DOHH2 (cell line): Measurements from ENCODE around the gene NAALADL2.

ENCODE experiments used
- H3F3A ChIP-seq: fragments of 200-600 bp; sonication (generic), shearing (Covaris generic); 2 replicates; pipeline ENCODE4 v1.6.0; 2016; ENCODE audit warnings: antibody characterized with exemption, mild to moderate bottlenecking; ENCODE audit not compliant: control insufficient read depth, insufficient read depth
- H3K27ac ChIP-seq: fragments of 200-600 bp; sonication (generic); 2 replicates; pipeline ENCODE4 v1.5.1; 2014; ENCODE audit warnings: low read depth, mild to moderate bottlenecking, low read length, moderate library complexity
- H3K27me3 ChIP-seq: fragments of 200-600 bp; sonication (generic); 2 replicates; pipeline ENCODE4 v1.6.1; 2014; ENCODE audit warnings: mild to moderate bottlenecking, low read length, mixed read lengths; ENCODE audit not compliant: control insufficient read depth
- H3K36me3 ChIP-seq: fragments of 200-600 bp; sonication (generic); 2 replicates; pipeline ENCODE4 v1.6.1; 2014; ENCODE audit warnings: mild to moderate bottlenecking, low read length, moderate library complexity, mixed read lengths; ENCODE audit not compliant: control insufficient read depth
- H3K4me1 ChIP-seq: fragments of 200-600 bp; sonication (generic); 2 replicates; pipeline ENCODE4 v1.6.1; 2014; ENCODE audit warnings: mild to moderate bottlenecking, low read length, mixed read lengths; ENCODE audit not compliant: control insufficient read depth
- H3K4me2 ChIP-seq: fragments of 200-600 bp; sonication (generic); 2 replicates; pipeline ENCODE4 v1.6.0; 2014; ENCODE audit warnings: mild to moderate bottlenecking, low read length, moderate library complexity
- H3K4me3 ChIP-seq: fragments of 200-600 bp; sonication (generic); 2 replicates; pipeline ENCODE4 v1.5.1; 2014; ENCODE audit warnings: mild to moderate bottlenecking, low read length, mixed read lengths
- H3K79me2 ChIP-seq: fragments of 200-600 bp; sonication (generic); 2 replicates; pipeline ENCODE4 v1.6.1; 2014; ENCODE audit warnings: mild to moderate bottlenecking, low read length, mixed read lengths; ENCODE audit not compliant: control insufficient read depth
- H3K9me2 ChIP-seq: fragments of 200-600 bp; sonication (generic); replicated peaks from 2 replicates; pipeline ENCODE4 v1.6.1; 2014; ENCODE audit warnings: mild to moderate bottlenecking, low read length, mixed read lengths; ENCODE audit not compliant: control insufficient read depth
- H3K9me3 ChIP-seq: fragments of 200-600 bp; sonication (generic); 2 replicates; pipeline ENCODE4 v1.6.1; 2014; ENCODE audit warnings: antibody characterized with exemption, low read length, mixed read lengths; ENCODE audit not compliant: control insufficient read depth, insufficient read depth
- H4K20me1 ChIP-seq: fragments of 200-600 bp; sonication (generic); 2 replicates; pipeline ENCODE4 v1.6.0; 2014; ENCODE audit warnings: low read depth, mild to moderate bottlenecking, antibody characterized with exemption, low read length, moderate library complexity; ENCODE audit not compliant: control insufficient read depth, insufficient read depth
- CTCF ChIP-seq: fragments of 200-600 bp; sonication (generic); IDR thresholded peaks from one replicate; pipeline ENCODE4 v1.5.1; 2014; ENCODE audit warnings: antibody characterized with exemption, mild to moderate bottlenecking, low read depth, low read length; ENCODE audit not compliant: poor library complexity, severe bottlenecking
- EZH2phosphoT487 ChIP-seq: fragments of 200-600 bp; sonication (generic); IDR thresholded peaks from 2 replicates; pipeline ENCODE4 v1.6.1; 2017; ENCODE audit warnings: borderline replicate concordance, mild to moderate bottlenecking, antibody characterized with exemption, low read length, moderate library complexity, mixed read lengths

Gene NAALADL2

GRCh38 chr3:174945951-174946350 lies 86.8 kb downstream of the NAALADL2 start:
- Histone ChIP-seq H3K4me1 (no peaks in the 10 kb centered on the region), H3K27ac (no peak overlapping the region), H3F3A (no peaks in the 10 kb centered on the region), H3K9me2 (no peaks in the 10 kb centered on the region), H3K27me3 (no peaks in the 10 kb centered on the region), H3K9me3 (peaks cover 3% of the 10 kb centered on the region; the same call in 1 of the 2 replicates), H4K20me1 (no peaks in the 10 kb centered on the region), H3K36me3 (no peaks in the 10 kb centered on the region), H3K4me3 (no peak overlapping the region), H3K79me2 (no peaks in the 10 kb centered on the region), H3K4me2 (no peak overlapping the region)
- TF ChIP-seq EZH2phosphoT487 (no peak), CTCF (no peak)

- no peaks in the 10 kb centered on the region for H3K36me3 ChIP-seq
- no peaks in the 10 kb centered on the region for H3F3A ChIP-seq
- H3K27me3 ChIP-seq = no peaks in the 10 kb centered on the region
- no peaks in the 10 kb centered on the region for H3K9me2 ChIP-seq
- no peak overlapping the region for H3K27ac ChIP-seq
- H3K4me3 ChIP-seq = no peak overlapping the region
- H4K20me1 ChIP-seq = no peaks in the 10 kb centered on the region
- no peaks in the 10 kb centered on the region for H3K9me3 ChIP-seq
- no peak for TF ChIP-seq EZH2phosphoT487
- TF ChIP-seq CTCF = no peak
- H3K4me2 ChIP-seq = no peak overlapping the region
- no peaks in the 10 kb centered on the region for H3K4me1 ChIP-seq
- H3K79me2 ChIP-seq = no peaks in the 10 kb centered on the region
These were observed 90.4 kb downstream of the NAALADL2 start for GRCh38 chr3:174949523-174949922.

DNA sequence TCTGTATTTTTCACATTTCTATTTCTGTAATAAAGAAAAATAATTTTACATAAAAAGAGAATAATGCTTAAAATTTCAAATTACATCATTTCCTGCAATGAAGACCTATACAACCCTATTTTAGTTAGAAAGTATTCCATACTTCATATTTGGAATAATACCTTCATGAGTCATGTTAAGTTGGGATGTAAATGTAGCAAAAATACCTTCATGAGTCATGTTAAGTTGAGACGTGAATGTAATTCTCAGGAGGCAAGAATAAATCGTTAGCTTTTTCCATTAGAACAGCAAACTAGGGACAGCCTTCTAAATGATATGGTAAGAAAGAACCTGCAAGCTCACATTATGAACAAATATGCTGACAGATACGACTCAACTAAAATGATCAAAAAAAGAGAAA lies 91.9 kb downstream of the NAALADL2 start:
- Histone ChIP-seq H3K9me3 (no peaks in the 10 kb centered on the region), H3K79me2 (no peaks in the 10 kb centered on the region), H3K9me2 (no peaks in the 10 kb centered on the region), H3K27me3 (no peaks in the 10 kb centered on the region), H4K20me1 (no peaks in the 10 kb centered on the region), H3K36me3 (no peaks in the 10 kb centered on the region), H3K4me1 (no peaks in the 10 kb centered on the region), H3K4me3 (no peak overlapping the region), H3K27ac (no peak overlapping the region), H3K4me2 (no peak overlapping the region), H3F3A (no peaks in the 10 kb centered on the region)
- TF ChIP-seq EZH2phosphoT487 (no peak), CTCF (no peak)
